GM19324 (cell line): Measurements from ENCODE around the gene CCDC149.

ENCODE experiments used
- ATAC-seq: cut with Tn5 transposase; IDR thresholded peaks from one replicate; pipeline ENCODE4 v1.9.1; 2021; ENCODE audit warnings: mild to moderate bottlenecking, moderate library complexity; ENCODE audit not compliant: unreplicated experiment, low FRiP score

CCDC149 gene

DNA sequence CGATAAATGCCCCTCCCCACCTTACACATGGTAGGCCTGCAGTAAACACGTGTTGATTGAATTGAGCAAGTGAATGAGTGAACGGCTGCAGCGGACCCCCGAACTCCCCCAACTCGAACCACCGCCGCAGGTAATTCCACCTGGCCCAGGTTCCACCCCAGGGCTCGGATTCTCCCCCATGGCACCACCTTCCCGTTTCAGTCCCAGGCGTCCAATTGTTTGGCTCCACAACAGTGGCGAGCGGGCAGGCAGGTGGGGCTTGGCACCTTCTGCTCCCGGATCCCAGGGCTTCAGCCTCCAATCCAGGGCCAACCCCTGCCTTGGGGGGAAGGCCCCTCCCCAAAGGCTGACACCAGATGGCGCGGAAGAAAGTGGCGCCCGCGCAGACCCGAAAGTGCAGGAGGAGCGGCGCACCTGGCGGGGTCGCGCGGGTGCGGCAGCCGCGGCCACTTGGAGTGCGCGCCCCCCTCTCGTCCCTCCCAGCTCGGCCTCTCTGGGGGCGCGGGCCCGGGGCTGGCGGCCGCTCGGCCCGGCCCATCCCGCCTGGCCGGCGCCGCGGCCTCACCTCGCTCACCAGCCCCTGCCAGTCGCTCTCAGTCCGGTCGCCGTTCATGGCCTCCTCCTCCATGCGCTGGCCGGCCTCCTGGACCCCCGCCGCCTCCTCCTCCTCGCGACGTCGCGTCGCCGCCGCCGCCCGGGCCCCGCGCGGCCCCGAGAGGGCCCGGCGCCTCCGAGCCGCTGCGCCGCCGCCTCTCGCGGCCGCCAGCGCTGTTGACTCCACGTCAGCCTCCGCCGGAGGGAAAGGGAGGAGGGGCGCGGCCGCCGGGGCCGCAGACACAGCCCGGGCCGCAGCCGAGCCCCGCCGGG, at the start of gene CCDC149:
CCDC149 (minus strand) TSS at position 791 of the 867 bp plus-strand sequence; CDS start at position 613, 178 bp downstream.
- no peak for ATAC-seq

GRCh38 chr4:24957886-24958285, 45.0 kb upstream of the CCDC149 start:
- no peak for ATAC-seq

DNA sequence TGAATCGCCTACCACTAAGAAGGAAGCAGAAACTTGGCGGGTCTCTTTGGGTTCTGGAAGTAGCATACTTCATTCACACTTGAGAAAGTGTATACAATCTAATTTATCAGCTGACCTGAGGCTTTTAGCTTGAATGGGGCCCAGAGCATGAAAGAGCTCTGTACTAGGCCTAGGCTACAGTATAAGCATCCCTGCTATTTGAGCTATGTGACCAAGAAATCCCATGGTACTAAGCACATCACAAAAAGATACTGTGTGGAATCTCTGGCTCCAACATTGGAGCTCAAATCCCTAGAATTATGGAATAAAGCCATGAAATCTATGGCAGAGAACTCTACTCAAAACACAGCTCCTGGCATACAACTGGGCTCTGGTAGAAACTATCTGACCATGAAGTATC, 43.9 kb upstream of the CCDC149 start:
- ATAC-seq = no peak

DNA sequence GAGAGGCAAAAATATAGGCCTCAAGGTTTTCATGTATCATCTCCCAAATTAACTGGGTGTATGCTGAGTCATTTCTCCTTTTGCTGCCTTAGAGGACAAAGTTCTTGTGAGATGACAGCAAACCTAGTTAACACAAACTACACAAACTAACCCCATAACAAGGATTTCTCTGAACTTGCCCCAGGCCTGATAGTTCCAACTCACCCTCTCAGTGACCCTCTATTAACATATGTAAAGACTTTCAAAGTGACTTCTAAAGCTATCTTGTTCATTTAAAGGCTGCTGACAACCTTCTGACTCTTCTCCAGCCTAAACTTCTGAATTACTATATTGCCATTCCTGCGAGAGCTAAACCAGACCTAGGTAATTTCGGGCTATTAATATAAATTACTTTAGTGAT, 43.2 kb upstream of the CCDC149 start:
- no peak for ATAC-seq

DNA sequence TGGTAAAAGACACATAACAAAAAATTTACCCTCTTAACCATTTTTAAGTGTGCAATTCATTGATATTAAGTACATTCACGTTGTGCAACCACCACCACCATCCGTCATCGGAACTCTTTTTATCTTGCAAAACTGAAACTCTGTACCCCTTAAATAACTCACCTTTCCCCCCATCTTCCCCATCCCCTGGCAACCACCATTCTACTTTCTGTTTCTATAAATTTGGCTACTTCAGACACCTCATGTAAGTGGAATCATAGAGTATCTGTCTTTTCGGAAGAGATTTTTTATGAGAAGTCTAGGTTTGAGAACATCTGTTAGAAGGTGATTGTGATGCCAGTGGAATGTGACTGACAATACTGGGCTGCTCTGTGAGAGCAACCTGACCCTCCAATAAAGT, 39.8 kb upstream of the CCDC149 start:
- no peak for ATAC-seq

DNA sequence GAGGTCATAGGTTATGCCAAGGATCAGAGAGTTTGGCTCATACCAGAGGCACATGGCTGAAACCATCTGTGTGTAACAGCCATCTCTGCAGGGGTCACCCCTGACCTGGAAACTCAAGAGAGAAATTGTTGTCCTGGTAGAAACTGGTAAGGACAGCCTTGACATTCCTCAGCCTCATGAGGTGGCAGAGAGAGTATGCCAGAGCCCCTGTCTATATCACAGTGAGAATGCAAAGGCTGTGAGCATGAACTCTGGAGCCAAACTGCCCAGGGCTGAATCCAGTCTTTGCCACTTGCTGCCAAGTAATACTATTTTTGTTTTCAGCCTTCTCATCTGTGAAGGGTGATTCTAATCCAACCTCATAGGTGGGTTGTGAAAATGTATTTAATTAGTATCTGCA, 37.1 kb upstream of the CCDC149 start:
- no peak for ATAC-seq

GRCh38 chr4:24937917-24938281, 25.1 kb upstream of the CCDC149 start:
- no peak for ATAC-seq

- ATAC-seq = no peak
Measured at GRCh38 chr4:24937176-24937916, 24.5 kb upstream of the CCDC149 start.

- ATAC-seq = no peak
Measured at GRCh38 chr4:24935856-24936255, 23.0 kb upstream of the CCDC149 start.

- no peak for ATAC-seq
Measured at GRCh38 chr4:24934311-24934710, 21.5 kb upstream of the CCDC149 start.

DNA sequence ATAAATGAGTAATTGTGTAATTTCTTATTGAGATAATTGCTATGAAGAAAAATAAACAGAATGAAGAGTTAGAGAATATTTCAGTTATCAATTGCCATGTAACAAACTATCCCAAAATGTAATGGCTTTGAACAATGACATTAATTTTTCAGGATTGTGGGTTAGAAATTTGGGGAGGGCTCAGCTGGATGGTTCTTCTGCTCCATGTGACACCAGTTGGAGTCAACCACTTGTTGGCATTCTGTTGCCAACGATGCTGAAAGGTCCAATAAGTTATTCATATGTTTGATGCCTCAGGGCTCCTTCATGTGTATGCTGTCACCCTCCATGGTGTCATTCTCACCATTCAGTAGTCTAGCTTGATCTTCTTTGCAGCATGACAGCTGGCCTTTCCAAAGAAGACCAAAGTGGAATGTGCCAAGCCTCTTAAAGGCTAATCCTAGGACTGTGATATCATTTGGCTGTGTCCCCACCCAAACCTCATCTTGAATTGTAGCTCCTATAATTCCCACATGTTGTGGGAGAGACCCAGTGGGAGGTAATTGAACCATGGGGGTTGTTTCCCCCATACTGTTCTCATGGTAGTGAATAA, 20.9 kb upstream of the CCDC149 start:
- no peak for ATAC-seq

DNA sequence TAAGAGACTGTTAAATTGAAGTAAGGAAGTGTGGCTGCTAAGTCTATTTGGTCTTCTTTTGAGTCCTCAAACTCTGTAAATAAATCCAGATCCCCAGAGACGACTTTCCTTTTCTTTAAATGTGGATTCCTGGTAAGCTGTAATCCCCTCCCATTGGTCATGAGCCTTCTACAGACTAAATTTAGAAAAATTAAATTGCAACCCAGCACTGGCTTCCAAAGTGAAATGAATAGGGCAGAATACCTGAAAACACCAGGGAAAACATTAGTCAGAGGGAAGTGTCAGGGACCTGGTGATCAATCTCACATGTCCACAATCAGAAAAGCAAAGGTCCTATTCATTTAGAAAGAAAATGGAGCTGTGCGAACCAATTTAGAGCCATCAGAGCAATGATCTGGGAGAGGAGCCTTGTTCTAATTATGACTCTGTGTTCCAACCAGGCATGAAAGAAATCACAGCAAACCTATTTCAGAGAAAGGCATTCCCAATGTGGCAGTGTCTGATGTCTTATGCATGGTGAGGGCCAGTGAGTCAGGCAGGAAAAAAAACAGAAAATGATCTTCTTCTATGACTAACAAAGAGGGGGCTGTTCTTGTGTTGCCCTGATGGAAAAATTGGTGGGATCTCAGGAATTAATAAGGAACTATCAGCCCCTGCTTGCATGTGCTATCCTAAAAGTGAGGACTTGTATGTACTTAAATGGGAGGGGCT, 19.8 kb upstream of the CCDC149 start:
- no peak for ATAC-seq

DNA sequence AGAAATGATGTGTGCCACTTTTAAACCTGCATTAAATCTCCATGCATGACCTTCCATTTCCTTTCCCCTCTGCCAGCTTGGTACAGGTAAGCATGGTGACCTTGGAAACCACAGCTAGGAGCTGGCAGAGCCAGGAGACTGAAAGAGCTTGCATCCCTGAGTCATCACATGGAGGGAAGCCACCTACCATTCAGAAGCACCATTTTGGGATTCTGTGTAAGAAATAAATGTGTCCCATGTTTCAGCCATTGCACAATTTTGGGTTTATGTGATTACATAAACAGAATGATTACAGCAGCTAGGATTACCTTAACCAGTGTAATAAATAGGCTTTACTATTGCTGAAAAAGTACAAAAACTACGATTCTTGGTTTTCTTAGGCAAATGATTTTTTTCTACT, 17.3 kb upstream of the CCDC149 start:
- ATAC-seq = no peak

DNA sequence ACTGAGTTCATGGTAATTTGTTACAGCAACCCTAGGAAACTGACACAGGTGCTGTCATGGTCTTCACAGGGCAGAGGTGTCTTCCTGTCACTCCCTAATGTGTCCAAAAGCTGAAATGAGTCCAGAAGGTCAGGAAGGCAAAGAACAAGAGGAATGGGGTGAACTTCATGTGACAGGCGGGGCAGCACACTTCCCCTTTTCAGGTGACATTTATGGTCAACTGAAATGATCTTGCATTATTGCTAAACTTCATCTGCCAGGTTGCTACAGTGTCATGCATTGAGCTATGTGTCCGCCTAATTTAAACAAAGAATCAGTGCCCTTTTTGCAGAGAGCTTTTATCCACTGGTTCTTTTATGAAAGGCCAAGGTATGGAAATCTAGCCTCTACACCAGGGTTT, 15.9 kb upstream of the CCDC149 start:
- no peak for ATAC-seq

GRCh38 chr4:24927049-24927448, 14.2 kb upstream of the CCDC149 start:
- no peak for ATAC-seq

DNA sequence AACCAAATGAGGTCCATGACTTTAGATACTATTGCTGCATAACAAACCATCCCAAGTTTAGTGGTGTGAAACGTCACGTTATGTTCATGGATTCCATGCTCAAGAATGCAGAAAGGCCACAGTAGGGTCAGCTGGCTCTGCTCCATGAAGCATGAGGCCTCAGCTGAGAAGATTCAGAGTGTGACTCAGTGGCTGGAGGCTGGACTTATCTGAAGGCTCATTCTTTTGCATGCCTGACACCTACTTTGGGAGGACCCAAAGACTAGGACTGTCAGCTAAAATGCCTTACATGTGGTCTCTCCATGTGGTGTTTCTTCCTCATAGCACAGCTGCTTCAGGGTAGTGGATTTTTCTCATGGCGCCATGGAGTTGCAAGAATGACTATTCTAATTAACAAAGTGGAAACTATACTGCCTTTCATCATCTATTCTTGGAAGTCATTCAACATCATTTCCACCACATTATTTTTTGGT, 11.5 kb upstream of the CCDC149 start:
- ATAC-seq = no peak

GRCh38 chr4:24923550-24923949, 10.7 kb upstream of the CCDC149 start:
- no peak for ATAC-seq

- no peak for ATAC-seq
Measured at GRCh38 chr4:24923002-24923401, 10.2 kb upstream of the CCDC149 start.

DNA sequence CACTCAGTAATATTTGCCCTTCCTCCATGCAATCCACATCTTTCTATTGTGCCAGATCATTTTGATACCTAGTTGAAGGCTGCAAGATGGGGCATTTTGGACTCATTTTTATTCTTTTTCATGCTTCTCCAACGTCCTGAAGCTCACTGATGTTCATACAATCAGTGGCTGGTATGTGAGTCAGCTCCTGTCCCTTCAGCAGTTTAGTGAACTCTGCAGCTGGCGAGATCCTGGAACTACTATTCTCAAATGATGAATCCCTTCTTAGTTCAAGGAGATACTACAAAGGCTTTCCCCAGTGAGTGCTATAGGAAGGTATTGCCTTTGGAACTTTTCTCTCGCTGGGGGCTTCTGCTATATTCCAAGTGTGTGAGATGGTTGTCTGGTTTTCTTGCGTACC, 9.6 kb upstream of the CCDC149 start:
- ATAC-seq = no peak

DNA sequence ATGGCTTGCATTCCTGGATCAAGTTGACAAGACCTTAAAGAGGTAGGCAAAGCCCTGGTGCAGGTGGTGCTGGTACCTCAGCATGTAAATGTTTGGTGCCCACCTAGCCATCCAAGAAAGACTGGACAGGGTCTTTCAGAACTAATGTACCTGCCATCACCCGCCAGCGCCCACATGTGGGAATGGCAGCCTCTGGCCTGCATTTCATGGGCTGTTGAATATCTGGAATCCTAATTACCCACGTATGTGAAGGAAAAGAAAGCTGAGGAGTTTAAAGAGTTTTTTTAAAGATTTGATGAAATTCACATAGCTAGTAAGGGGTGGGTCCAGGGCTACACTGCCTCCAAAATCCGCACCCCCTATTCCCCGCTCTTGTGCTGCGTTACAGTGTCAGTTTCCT, 8.6 kb upstream of the CCDC149 start:
- ATAC-seq = no peak

- ATAC-seq = no peak
Measured at GRCh38 chr4:24920008-24920407, 7.2 kb upstream of the CCDC149 start.
